ENCODE data around the gene IFNW1. TPM values are rescaled to one million over a fixed set of nuclear protein-coding genes. Genes with fewer than 3 reads are reported as not detected.
A peak's percentile ranks its signal among the peaks of the same experiment; 100 is the strongest.

IFNW1 gene
- polyA plus RNA-seq, 1 experiment, result not detected

GRCh38 chr9:21110708-21111576 is 30.7 kb downstream of the IFNW1 start:
- peak; percentile 56 for DNase-seq (ENCODE audit: low read depth, low spot score)
- Histone ChIP-seq H3K9me3 (ENCODE audit: control insufficient read depth, insufficient read depth, low read length) (no peaks in the 10 kb centered on the region), H3K27me3 (ENCODE audit: control insufficient read depth, insufficient read depth, low read length) (no peaks in the 10 kb centered on the region), H3K27ac (ENCODE audit: low read depth, low read length) (no peak overlapping the region), H3K4me3 (ENCODE audit: low read depth, low read length) (no peak overlapping the region)
- CTCF ChIA-PET, result interaction anchor here (0.6 to 6.6 kb wide), 59 partner anchors 8 to 1185 kb away, joined by 3 to 103 read pairs (median 4); partner anchors contain the start of genes IFNB1 and MLLT3
- peak; percentile 91 for TF ChIP-seq CTCF (IDR thresholded peaks at IDR 0.05; ENCODE audit: low read depth, low read length)
- POLR2A ChIA-PET, result no interaction called here

DNA sequence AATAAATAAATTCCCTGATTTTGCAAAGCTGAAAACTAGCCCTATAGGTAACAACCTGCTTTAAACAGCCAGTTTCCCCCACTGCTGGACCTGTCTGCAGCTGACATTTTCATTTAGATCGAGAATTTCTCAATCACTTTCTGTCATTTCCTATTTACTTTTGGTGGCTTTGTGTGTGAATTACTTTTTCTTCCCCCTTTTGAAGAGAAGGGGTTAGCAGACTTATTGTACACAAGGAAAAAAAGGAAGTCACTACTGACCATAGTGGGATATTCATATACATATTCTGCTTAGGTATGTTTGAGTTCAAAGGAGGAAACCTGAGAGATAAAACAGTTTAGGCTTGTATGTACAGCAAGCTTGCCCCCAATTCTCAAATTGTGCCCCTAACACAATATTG is 36.8 kb downstream of the IFNW1 start:
- ChIA-PET POLR2A (no interaction called here), CTCF (interaction anchor here (0.5 to 3.4 kb wide), 5 partner anchors 8 to 480 kb away, joined by 3 to 15 read pairs (median 3); no protein-coding TSS in a partner anchor)
- Histone ChIP-seq H3K27me3 (ENCODE audit: control insufficient read depth, insufficient read depth, low read length) (no peaks in the 10 kb centered on the region), H3K9me3 (ENCODE audit: control insufficient read depth, insufficient read depth, low read length) (no peaks in the 10 kb centered on the region), H3K4me3 (ENCODE audit: low read depth, low read length) (no peak overlapping the region), H3K27ac (ENCODE audit: low read depth, low read length) (no peak overlapping the region)
- TF ChIP-seq CTCF (IDR thresholded peaks at IDR 0.05; ENCODE audit: low read depth, low read length), result no peak
- DNase-seq (ENCODE audit: low read depth, low spot score), result no peak

- POLR2A ChIA-PET, result no interaction called here
- Histone ChIP-seq H3K4me3 (ENCODE audit: low read depth, low read length) (no peak overlapping the region), H3K9me3 (ENCODE audit: control insufficient read depth, insufficient read depth, low read length) (no peaks in the 10 kb centered on the region), H3K27me3 (ENCODE audit: control insufficient read depth, insufficient read depth, low read length) (no peaks in the 10 kb centered on the region), H3K27ac (ENCODE audit: low read depth, low read length) (no peak overlapping the region)
- TF ChIP-seq CTCF (IDR thresholded peaks at IDR 0.05; ENCODE audit: low read depth, low read length), result no peak
- no peak for DNase-seq (ENCODE audit: low read depth, low spot score)
- CTCF ChIA-PET, result interaction anchor here (0.9 to 1.6 kb wide), 2 partner anchors 8 to 161 kb away, joined by 3 to 10 read pairs; no protein-coding TSS in a partner anchor
Measured at GRCh38 chr9:21102305-21102704, 39.3 kb downstream of the IFNW1 start.

DNA sequence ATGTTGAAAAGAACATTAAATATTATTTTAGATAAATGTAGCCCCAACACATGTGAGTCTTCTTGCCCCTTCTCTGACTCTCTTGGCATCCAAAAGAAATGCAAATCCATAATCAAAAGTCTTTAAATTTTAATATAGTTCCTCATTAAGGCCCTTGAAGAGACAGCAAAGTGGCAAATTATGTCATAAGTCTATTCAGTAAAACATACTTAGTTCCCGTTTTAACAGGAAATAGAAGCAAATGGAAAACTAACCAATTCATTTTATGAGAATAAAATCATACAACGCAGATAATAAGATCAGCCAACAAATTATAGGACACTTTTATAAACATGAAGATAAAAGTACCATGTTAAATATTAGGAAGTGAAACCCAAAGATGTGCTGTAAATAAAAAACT is 43.8 kb downstream of the IFNW1 start:
- Histone ChIP-seq H3K27me3 (ENCODE audit: control insufficient read depth, insufficient read depth, low read length) (no peaks in the 10 kb centered on the region), H3K4me3 (ENCODE audit: low read depth, low read length) (no peak overlapping the region), H3K9me3 (ENCODE audit: control insufficient read depth, insufficient read depth, low read length) (no peaks in the 10 kb centered on the region), H3K27ac (ENCODE audit: low read depth, low read length) (no peak overlapping the region)
- CTCF ChIA-PET, result interaction anchor here (1.5 kb wide), 1 partner anchor 13 kb away, joined by 7 read pairs; no protein-coding TSS in a partner anchor
- no peak for TF ChIP-seq CTCF (IDR thresholded peaks at IDR 0.05; ENCODE audit: low read depth, low read length)
- POLR2A ChIA-PET, result no interaction called here
- no peak for DNase-seq (ENCODE audit: low read depth, low spot score)

DNA sequence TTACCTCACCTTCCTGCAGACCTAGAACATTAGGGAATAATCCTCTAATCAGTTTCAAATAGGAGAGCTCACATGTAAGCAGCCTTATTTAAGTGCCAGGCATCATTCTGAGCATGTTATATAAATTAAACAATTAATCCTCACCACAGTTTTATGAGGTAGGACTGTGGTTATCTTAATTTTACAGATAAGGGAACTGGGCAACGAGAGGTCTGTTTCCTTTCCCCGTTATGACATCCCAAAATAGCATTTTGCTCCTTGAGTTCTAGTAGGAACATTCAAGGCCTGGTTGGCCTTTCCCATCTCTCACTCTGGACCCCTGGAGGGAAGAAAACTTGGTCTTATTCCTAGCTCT is 44.8 kb downstream of the IFNW1 start:
- ChIA-PET CTCF (interaction anchor here (1.5 to 2.2 kb wide), 3 partner anchors 9 to 472 kb away, joined by 6 to 8 read pairs (median 7); no protein-coding TSS in a partner anchor), POLR2A (no interaction called here)
- Histone ChIP-seq H3K27me3 (ENCODE audit: control insufficient read depth, insufficient read depth, low read length) (no peaks in the 10 kb centered on the region), H3K27ac (ENCODE audit: low read depth, low read length) (no peak overlapping the region), H3K4me3 (ENCODE audit: low read depth, low read length) (no peak overlapping the region), H3K9me3 (ENCODE audit: control insufficient read depth, insufficient read depth, low read length) (no peaks in the 10 kb centered on the region)
- TF ChIP-seq CTCF (IDR thresholded peaks at IDR 0.05; ENCODE audit: low read depth, low read length), result no peak
- DNase-seq (ENCODE audit: low read depth, low spot score), result no peak

Measured in AG04450 (cell line).